NCI-H774 (cell line): ENCODE results near the gene TNFSF11.
"Not testable (repeated sequence)": the region's sequence is repeated elsewhere in the genome, so short reads cannot be mapped to it uniquely, and the experiment has no call there.

ENCODE experiments used
- DNase-seq: peaks from one replicate; lab custom pipeline; 2025; lab: John Stamatoyannopoulos, UW

Gene TNFSF11, protein sequence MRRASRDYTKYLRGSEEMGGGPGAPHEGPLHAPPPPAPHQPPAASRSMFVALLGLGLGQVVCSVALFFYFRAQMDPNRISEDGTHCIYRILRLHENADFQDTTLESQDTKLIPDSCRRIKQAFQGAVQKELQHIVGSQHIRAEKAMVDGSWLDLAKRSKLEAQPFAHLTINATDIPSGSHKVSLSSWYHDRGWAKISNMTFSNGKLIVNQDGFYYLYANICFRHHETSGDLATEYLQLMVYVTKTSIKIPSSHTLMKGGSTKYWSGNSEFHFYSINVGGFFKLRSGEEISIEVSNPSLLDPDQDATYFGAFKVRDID

GRCh38 chr13:42574011-42574410 lies at the start of gene TNFSF11:
TNFSF11 (plus strand) TSS chr13:42574152; CDS start chr13:42574304, 152 bp downstream.
- no peak for DNase-seq

DNA sequence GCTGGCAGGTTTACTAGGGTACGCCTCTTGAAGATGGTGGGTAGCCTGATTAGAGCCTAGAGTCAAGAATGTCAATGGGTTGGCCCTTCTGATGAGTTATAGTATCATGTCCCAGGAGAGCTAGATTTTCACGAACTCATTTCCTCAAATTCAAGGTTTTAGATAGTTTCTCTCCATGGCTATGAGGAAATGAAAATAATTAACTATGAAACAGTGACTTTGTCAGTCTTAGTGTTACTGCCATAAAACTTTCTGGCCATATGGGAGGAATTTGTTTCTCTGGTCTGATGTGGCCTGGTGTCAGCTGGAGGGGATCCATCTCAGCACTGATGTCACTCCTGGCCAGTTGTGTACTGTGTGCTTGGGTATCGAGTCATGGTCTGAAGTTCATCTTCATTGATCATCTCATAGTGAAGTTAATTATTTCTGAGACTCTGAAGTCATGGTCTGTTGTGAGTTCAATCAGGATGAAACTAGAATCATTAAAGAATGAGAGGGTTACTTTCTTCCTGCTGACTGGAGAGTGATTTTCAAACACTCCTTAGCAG lies 49.4 kb upstream of the TNFSF11 start:
- no peak for DNase-seq

GRCh38 chr13:42525035-42525504 lies 48.9 kb upstream of the TNFSF11 start:
- no peak for DNase-seq

- no peak for DNase-seq
Observed at GRCh38 chr13:42526276-42526675, 47.7 kb upstream of the TNFSF11 start.

DNA sequence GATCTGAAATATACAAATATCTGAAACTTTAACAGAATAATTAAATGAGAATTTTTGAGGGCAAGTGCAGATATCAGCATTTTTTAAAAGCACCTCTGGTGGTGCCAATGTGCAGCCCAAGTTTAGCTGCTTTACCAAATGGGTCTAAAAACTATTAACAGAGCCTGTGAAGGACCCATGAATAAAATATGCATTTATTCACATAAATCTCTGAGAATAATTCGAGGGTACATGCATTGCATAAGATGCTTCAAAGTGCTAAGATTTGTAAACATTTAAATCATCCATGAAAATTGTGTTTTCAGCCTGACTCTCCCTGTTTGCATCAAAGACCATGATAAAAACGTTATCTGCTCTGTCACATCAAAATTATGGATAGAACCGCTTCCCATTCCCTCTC lies 47.1 kb upstream of the TNFSF11 start:
- DNase-seq = no peak

DNA sequence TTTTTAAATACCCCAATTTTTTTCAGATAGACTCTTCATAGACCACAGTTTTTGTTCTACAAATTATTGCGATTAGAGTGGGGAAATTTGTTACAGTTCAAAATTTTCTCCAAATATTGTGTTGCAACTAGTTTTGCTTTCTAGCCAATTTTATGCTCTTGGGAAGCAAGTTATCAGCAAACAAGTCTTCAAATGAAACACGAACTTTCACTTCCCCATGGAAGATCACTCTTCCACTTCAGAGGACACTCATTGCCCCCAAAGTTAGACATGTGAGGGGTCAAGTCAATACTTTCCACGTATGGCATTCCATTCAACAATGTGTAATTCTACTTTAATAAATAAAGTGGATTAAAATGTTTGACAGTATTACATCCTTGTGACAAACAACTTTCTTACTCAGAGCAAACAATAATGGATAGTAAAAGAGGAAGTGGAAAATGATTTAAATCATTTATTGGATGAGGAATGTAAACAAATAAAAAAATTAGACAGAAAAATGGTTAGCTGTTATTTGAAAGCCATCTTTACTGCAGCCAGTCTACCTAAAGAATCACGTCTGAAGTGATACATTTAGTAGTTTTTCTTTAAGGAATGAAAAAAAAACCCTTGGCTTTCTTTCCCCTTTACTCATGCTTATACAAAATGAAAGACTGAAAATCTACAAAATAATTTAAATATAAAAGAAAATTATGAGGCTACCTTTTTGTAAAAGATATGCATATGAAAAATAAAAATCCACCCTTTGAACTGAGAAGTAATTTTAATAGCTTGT lies 41.2 kb upstream of the TNFSF11 start:
- DNase-seq = no peak

DNA sequence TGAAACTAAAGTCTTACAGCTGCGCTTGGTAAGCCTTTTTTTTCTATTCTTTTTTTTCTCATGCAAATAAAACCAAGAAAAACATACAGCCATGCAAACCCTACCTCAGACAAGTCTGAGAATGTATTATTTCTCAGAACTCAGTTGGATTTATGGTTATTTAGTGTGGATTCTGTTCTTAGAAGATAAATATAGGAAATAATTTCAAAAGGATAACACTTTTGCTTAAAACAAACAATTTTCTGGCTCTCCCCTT lies 40.7 kb upstream of the TNFSF11 start:
- no peak for DNase-seq

GRCh38 chr13:42534785-42535184 lies 39.2 kb upstream of the TNFSF11 start:
- DNase-seq = no peak

DNA sequence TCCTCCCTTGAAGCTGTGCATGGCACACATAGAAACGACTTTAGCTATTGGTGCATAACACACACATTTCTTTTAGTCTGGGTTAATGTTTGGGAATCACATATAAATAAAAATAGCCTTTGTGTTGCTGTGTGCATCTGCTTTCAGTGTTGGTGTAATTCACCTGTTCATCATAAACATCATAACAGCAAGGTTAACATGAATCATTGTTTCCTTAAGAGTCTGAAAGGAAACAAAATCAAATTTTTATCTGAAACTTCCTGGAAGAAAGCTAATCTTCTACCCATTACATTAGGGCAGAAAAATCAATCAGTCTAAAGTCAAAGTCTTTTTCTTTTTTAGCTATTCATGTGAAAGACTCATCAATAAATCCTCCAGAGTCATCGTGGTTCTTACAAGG lies 35.0 kb upstream of the TNFSF11 start:
- DNase-seq = no peak

GRCh38 chr13:42539670-42540069 lies 34.3 kb upstream of the TNFSF11 start:
- DNase-seq = no peak

GRCh38 chr13:42543215-42543797 lies 30.6 kb upstream of the TNFSF11 start:
- DNase-seq = no peak

GRCh38 chr13:42544246-42544926 lies 29.6 kb upstream of the TNFSF11 start:
- no peak for DNase-seq

DNA sequence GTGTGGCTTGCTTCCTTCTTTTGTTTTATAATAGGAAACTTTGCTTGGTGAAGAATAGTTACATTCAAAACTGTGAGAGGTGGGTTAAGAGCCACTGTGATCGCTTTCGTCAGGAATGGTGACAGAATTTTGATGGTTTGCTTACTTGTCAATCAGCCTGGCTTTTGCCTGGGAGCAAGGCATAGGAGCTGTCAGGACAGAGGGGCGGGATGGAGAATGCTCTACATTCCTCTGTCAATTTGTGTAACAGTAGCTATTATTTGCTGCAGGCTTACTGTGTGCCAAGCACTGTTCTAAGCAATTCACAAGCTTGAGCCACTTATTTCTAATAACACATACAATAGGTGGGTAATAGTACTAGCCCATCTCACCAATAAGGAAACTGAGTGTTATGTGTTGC lies 28.1 kb upstream of the TNFSF11 start:
- no peak for DNase-seq

- DNase-seq = no peak
Observed at GRCh38 chr13:42547612-42548011, 26.3 kb upstream of the TNFSF11 start.

DNA sequence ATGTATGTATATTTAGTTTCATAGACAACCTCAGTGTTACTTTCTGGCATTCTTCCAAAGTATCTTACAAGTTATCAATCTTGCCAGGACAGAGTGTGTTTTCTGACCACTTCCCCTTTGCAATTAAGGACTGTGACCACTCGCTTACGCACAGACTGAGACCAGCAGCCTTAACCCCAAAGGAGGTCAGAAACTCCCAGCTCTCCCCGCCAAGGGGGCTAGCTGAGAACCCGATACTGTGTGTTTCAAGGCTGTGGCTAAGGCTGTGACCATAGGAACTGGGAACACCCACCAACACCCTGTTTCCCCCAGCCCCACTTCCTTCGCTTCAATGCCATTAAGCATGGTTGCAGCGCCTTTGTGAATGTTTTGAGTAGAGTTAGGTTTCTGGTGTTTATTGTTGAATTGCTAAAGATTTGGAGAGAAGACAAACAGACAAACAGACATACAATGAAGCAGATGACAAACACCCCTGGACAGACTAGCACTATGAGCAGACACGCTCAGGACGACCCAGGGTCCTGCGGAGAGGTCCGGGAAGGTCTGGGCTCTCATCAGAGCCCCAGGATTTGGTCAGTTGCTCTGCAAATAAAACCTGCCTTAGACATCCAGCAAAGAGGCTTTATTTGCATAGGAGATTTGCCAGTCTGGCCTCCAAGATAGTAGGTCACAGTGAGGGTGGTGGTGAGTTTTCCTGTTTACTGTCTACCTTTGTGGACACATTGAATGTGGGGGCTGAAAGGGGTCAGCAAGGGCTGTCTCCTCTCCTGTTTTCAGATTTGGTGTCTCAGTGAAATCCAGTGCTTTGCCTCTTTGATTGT lies 25.0 kb upstream of the TNFSF11 start:
- no peak for DNase-seq

DNA sequence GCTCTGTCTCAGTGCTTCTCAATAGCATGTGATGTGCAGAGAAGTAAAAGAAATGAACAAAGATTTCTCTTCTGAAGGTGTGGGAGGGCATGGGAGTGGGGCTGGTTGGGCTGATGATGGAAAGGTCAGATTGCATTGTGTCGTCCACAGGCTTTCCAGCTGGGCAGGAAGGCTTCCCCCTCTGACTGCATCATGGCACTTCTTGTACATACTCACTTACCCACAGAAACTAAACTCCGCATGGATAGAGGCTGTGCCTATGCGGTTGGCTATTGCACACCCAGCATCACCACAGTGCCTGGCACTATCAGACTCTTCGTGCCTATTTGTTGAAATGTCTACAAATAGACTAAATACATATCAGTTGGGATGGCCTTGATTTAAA lies 24.4 kb upstream of the TNFSF11 start:
- no peak for DNase-seq

DNA sequence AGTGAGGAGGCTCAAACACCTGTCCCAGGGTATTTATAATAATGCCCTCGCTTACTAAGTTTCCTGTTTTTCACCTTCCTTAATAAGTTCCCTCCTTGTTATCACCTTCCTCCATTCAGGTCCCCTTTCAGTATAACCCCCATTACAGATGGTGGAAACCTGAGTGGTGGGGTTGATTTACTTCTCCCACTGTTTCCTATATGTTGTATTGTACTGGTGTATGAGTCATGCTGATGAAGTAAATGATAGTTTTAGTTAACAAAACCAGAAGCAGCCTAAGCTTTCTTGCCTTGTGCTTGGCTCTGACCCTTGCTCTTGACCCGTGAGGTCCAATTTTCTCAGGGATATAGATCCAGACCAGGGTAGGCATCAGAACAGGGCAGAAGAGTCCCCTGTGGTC lies 22.3 kb upstream of the TNFSF11 start:
- no peak for DNase-seq

- DNase-seq = no peak
Observed at GRCh38 chr13:42553098-42554046, 20.6 kb upstream of the TNFSF11 start.

DNA sequence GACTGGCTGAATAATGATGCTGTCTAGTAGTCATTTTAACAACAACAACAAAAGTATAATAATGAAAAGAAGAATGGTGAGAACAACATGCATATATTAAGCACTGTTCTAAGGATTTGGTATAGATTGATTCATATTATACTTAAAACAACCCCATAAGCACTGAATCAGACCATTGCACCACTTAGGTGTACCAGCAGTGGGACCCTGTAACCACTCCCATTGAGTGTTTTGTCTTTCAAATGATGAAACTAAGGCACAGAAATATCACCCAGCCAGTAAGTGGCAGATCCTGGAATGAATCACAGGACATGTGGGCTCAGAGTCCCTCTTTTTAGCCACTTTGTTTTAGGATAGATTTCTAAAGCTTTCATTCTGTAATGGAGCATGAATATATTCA lies 14.9 kb upstream of the TNFSF11 start:
- DNase-seq = no peak

DNA sequence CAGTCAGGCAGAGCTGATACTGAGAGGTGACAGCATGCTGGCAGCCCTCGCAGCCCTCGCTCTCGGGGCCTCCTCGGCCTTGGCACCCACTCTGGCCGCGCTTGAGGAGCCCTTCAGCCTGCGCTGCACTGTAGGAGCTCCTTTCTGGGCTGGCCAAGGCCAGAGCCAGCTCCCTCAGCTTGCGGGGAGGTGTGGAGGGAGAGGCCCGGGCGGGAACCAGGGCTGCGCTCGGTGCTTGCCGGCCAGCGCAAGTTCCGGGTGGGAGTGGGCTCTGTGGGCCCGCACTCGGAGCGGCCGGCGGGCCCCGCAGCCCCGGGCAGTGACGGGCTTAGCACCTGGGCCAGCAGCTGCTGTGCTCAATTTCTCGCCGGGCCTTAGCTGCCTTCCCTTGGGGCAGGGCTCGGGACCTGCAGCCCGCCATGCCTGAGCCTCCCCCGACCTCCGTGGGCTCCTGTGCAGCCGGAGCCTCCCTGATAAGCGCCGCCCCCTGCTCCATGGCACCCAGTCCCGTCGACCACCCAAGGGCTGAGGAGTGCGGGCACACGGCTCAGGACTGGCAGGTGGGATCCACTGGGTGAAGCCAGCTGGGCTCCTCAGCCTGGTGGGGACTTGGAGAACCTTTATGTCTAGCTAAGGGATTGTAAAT lies 14.3 kb upstream of the TNFSF11 start:
- DNase-seq = not testable (repeated sequence)
